Activated CD4-positive, alpha-beta memory T cell treated with anti-CD3 and anti-CD28 coated beads for 36 hours (primary cell): ENCODE results near the gene FABP1. TPM values are rescaled to one million over a fixed set of nuclear protein-coding genes. Genes with fewer than 3 reads are reported as not detected.

Experiments used
- CTCF ChIA-PET: fragments of 350-600 bp; sonication (Branson Sonifier 250); formaldehyde crosslinking; loops from one replicate; lab custom pipeline; 2021; ENCODE audit warnings: antibody characterized with exemption, inconsistent platforms; lab: Charles Lee
- POLR2A ChIA-PET: fragments of 350-600 bp; sonication (Branson Sonifier 250); formaldehyde crosslinking; loops from one replicate; lab custom pipeline; 2021; ENCODE audit warnings: antibody characterized with exemption; lab: Charles Lee
- DNase-seq: peaks from one replicate; pipeline ENCODE4 v3.0.0-alpha.2; 2020
- H3K27ac Mint-ChIP-seq: one replicate; pipeline ENCODE4 v1.8.0; 2021; ENCODE audit warnings: mixed read lengths
- H3K27me3 Mint-ChIP-seq: one replicate; pipeline ENCODE4 v1.8.0; 2021; ENCODE audit warnings: mixed read lengths
- H3K36me3 Mint-ChIP-seq: one replicate; pipeline ENCODE4 v1.8.0; 2021; ENCODE audit warnings: mixed read lengths
- H3K4me1 Mint-ChIP-seq: one replicate; pipeline ENCODE4 v1.8.0; 2021; ENCODE audit warnings: low read depth, mixed read lengths
- H3K4me3 Mint-ChIP-seq: one replicate; pipeline ENCODE4 v1.8.0; 2021; ENCODE audit warnings: mild to moderate bottlenecking, mixed read lengths
- H3K9me3 Mint-ChIP-seq: one replicate; pipeline ENCODE4 v1.8.0; 2021; ENCODE audit warnings: mixed read lengths
- intact Hi-C: fragments of 100-400 bp; cut with micrococcal nuclease; formaldehyde crosslinking; loops from one replicate; pipeline ENCODE4 v1.15.1; 2023
- total RNA-seq, 2 experiments: library from RNA; stranded (reverse); gene quantifications; one replicate each; pipeline ENCODE4 v1.2.3, GENCODE V29; 2021

The FABP1 gene
- total RNA-seq, 2 experiments from 2014 or later: not detected

DNA sequence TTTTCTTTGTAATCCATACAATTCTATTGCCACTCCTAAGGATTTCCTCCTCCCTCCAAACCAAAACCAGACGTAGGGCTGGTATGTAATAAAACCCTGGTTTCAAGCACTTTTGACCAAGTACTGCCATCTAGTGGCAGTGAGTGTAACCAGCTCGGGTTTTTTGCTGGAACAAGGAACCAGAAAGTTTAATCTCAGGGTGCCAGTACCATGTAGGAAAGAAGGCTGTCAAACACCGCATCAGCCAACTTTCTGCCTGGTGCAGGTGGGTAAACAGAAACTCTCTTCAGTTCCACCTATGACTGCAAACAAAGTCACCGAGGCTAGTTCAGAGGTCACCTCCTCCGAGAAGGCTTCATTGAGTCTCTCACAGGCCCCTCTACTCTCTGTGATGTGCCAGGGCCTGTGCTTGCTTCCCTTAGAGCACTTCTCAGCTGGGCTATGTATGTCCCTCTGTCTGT lies 32.1 kb upstream of the FABP1 start:
- DNase-seq: peak; percentile 53
- Mint-ChIP-seq H3K4me1 (no peaks in the 10 kb centered on the region), H3K36me3 (no peaks in the 10 kb centered on the region), H3K27ac (no peak overlapping the region), H3K9me3 (no peaks in the 10 kb centered on the region), H3K27me3 (no peaks in the 10 kb centered on the region), H3K4me3 (no peak overlapping the region)
- CTCF ChIA-PET: interaction anchor here (0.5 to 8.9 kb wide), 17 partner anchors 8 to 158 kb away, joined by 3 to 215 read pairs (median 4); no protein-coding TSS in a partner anchor
- intact Hi-C loops: loop anchor here (1.0 kb wide), 1 partner anchor 100 kb away; no protein-coding TSS in a partner anchor
- POLR2A ChIA-PET: interaction anchor here (0.7 to 1.0 kb wide), 2 partner anchors 93 to 143 kb away, joined by 3 to 5 read pairs; partner anchors contain the start of genes RNU2-63P and SMYD1

DNA sequence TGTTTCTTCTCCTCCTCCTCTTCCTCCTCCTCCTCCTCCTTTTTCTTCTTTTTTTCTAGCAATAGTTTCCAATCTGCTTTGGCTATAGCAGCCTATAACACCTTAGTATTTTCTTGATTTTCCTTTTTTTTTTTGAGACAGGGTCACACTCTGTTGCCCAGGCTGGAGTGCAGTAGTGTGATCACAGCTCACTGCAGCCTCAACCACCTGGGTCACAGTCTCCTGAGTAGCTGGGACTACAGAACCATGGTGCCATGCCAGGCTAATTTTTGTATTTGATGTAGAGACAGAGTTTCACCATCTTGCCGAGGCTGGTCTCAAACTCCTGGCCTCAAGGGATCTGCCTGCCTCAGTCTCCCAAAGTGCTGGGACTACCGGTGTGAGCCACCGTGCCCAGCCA lies 31.6 kb upstream of the FABP1 start:
- CTCF ChIA-PET: interaction anchor here (0.8 to 8.9 kb wide), 12 partner anchors 9 to 157 kb away, joined by 3 to 215 read pairs (median 4); no protein-coding TSS in a partner anchor
- no peaks in the 10 kb centered on the region for H3K36me3 Mint-ChIP-seq
- H3K4me3 Mint-ChIP-seq: no peak overlapping the region
- intact Hi-C loops: no loop called here
- POLR2A ChIA-PET: interaction anchor here (0.5 to 1.0 kb wide), 3 partner anchors 11 to 143 kb away, joined by 3 to 5 read pairs (median 3); partner anchors contain the start of genes RNU2-63P, SMYD1 and THNSL2
- no peak for DNase-seq
- H3K27me3 Mint-ChIP-seq: no peaks in the 10 kb centered on the region
- H3K27ac Mint-ChIP-seq: no peak overlapping the region
- no peaks in the 10 kb centered on the region for H3K4me1 Mint-ChIP-seq
- no peaks in the 10 kb centered on the region for H3K9me3 Mint-ChIP-seq

DNA sequence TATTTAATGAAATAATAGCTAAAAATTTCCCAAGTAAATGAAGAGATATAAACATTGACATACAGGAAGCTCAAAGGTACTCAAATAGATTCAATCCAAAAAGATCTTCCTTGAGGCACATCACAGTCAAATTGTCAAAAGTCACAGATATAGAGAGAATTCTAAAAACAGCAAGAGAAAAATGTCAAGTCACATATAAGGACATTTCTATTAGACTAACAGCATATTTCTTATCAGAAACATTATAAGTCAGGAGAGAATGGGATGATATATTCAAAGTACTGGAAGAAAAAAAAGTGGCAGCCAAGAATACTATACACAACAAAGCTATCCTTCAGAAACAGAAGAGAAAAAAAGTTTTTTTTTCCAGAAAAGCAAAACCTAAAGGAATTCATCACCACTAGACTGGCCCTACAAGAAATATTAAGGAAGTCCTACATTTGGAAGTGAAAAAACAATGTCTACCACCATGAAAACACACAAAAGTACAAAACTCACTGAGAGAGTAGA lies 21.1 kb upstream of the FABP1 start:
- Mint-ChIP-seq H3K27ac (no peak overlapping the region), H3K9me3 (peaks cover 28% of the 10 kb centered on the region), H3K36me3 (peaks cover 11% of the 10 kb centered on the region), H3K4me3 (no peak overlapping the region), H3K27me3 (peaks cover 23% of the 10 kb centered on the region), H3K4me1 (no peaks in the 10 kb centered on the region)
- ChIA-PET POLR2A (no interaction called here), CTCF (interaction anchor here (2.1 kb wide), 1 partner anchor 89 kb away, joined by 4 read pairs; no protein-coding TSS in a partner anchor)
- intact Hi-C loops: no loop called here
- DNase-seq: no peak

DNA sequence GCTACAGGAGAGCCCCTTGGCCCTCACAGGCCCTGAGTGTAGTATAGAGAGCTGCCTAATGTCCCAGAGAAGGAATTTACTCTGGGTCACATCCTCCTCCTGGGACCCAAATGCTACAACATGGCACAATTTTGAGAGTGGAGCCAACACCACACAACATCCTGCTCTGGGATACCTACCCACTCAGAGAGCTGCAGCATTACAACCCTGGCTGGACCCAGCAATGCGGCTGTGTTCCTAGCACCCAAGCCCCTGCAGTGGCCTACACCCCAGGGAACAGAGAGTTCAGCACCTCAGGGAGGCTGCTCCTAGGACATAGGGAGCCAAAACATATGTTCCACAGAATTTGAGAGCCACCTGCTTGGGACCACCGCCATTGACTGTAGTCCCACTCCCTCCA lies 19.3 kb upstream of the FABP1 start:
- intact Hi-C loops: no loop called here
- H3K9me3 Mint-ChIP-seq: peaks cover 17% of the 10 kb centered on the region
- ChIA-PET CTCF (interaction anchor here (1.0 kb wide), 1 partner anchor 87 kb away, joined by 3 read pairs; no protein-coding TSS in a partner anchor), POLR2A (no interaction called here)
- peaks cover 5% of the 10 kb centered on the region for H3K36me3 Mint-ChIP-seq
- peaks cover 30% of the 10 kb centered on the region for H3K27me3 Mint-ChIP-seq
- no peak overlapping the region for H3K4me3 Mint-ChIP-seq
- H3K27ac Mint-ChIP-seq: no peak overlapping the region
- no peak for DNase-seq
- no peaks in the 10 kb centered on the region for H3K4me1 Mint-ChIP-seq

DNA sequence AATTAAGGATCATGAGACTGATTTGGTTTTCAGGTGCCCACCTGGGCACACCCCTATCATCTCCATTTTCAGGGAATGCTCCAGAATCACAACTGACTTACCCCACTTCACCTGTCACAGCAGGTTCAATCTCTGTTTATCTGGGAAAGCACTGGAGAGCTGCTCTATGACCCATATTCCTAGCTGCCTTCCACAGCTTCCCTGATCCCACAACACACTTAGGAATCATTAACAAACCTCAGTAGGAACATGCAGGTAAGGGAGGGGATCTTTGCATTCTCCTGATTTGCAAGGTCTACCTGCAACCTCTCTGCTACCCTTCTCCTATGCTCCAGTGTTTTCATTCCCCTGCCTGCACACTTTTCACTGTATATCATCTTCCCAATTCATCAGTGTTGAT lies 18.7 kb upstream of the FABP1 start:
- no peak for DNase-seq
- Mint-ChIP-seq H3K36me3 (peaks cover 5% of the 10 kb centered on the region), H3K27me3 (peaks cover 31% of the 10 kb centered on the region), H3K4me1 (no peaks in the 10 kb centered on the region), H3K4me3 (no peak overlapping the region), H3K27ac (no peak overlapping the region), H3K9me3 (peaks cover 19% of the 10 kb centered on the region)
- POLR2A ChIA-PET: no interaction called here
- intact Hi-C loops: no loop called here
- CTCF ChIA-PET: interaction anchor here (1.0 kb wide), 1 partner anchor 87 kb away, joined by 3 read pairs; no protein-coding TSS in a partner anchor

DNA sequence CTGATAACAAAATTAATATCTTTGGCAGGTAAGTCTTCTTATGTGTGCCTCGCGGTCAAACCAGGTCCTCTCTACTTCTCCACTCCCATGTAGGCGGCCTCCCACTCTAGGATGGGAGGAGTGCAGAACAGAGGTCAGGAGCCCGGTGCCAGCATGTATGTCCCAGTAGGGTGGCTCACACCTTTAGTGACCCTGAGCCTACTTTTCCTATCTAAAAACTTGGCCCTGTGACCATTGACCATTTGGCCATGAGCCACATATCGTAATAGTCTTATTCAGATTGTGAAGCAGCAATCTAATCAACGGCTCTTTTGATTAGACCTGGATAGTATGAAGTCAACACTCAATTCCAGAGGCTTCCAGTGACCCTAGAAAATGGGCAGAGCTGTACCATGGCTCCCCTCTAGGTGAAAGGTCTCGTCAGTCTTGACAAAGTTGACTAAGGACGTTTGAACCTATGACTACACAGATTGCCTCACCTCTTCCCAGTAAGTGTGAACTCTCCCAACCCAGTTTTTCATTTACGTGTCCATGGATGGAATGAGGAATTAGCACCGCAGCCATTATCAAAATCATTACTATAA lies 17.1 kb upstream of the FABP1 start:
- Mint-ChIP-seq H3K4me3 (no peak overlapping the region), H3K27ac (no peak overlapping the region), H3K27me3 (peaks cover 33% of the 10 kb centered on the region), H3K9me3 (peaks cover 20% of the 10 kb centered on the region), H3K4me1 (no peaks in the 10 kb centered on the region), H3K36me3 (peaks cover 5% of the 10 kb centered on the region)
- ChIA-PET CTCF (no interaction called here), POLR2A (no interaction called here)
- DNase-seq: no peak
- intact Hi-C loops: no loop called here

DNA sequence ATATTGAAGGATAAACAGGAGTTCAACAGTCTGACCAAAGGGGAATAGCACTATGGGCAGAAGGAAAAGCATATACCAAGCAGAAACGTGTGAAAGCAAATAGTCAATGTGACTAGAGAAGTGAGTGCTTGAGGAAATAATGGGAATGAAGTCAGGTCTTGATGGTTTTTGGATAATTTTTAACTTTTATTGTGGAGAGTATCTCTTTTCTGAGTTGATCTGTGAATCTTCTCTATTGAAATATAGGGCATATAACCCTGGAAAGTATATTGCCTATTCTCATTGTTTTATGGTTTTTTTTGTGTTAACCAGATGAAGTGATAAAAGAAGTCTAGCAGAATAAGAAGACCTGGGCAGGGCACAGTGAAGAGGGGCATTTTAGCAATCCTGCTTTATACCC lies 16.4 kb upstream of the FABP1 start:
- CTCF ChIA-PET: no interaction called here
- POLR2A ChIA-PET: no interaction called here
- Mint-ChIP-seq H3K27ac (no peak overlapping the region), H3K4me3 (no peak overlapping the region), H3K9me3 (peaks cover 17% of the 10 kb centered on the region), H3K27me3 (peaks cover 36% of the 10 kb centered on the region), H3K36me3 (peaks cover 4% of the 10 kb centered on the region), H3K4me1 (no peaks in the 10 kb centered on the region)
- no peak for DNase-seq
- intact Hi-C loops: no loop called here

- H3K4me3 Mint-ChIP-seq: no peak overlapping the region
- no peak overlapping the region for H3K27ac Mint-ChIP-seq
- no peaks in the 10 kb centered on the region for H3K36me3 Mint-ChIP-seq
- ChIA-PET CTCF (interaction anchor here (0.7 to 0.9 kb wide), 2 partner anchors 18 to 82 kb away, joined by 3 read pairs; no protein-coding TSS in a partner anchor), POLR2A (no interaction called here)
- H3K27me3 Mint-ChIP-seq: peaks cover 41% of the 10 kb centered on the region
- no peak for DNase-seq
- H3K9me3 Mint-ChIP-seq: peaks cover 7% of the 10 kb centered on the region
- no peaks in the 10 kb centered on the region for H3K4me1 Mint-ChIP-seq
- intact Hi-C loops: no loop called here
These were observed 14.1 kb upstream of the FABP1 start for GRCh38 chr2:88141952-88142351.

DNA sequence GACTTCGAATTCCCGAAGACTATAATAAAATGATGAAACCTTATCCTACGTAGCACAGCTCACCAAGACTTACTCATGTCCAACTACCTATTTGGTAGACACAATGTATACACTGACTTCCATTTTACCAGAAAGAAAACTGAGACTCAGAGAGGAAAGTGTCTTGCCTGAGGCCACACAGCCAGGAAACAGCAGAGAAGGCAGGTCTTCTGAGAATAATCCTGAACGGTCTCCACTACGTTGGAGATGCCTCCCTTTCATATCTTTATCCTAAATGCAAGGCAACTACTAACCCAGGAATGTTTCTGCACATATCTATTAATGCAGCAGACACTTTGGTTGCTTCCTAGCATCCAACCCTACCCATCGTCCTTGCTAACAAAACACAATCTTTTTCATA lies 11.9 kb upstream of the FABP1 start:
- DNase-seq: no peak
- no peak overlapping the region for H3K27ac Mint-ChIP-seq
- no peaks in the 10 kb centered on the region for H3K36me3 Mint-ChIP-seq
- H3K9me3 Mint-ChIP-seq: peaks cover 7% of the 10 kb centered on the region
- ChIA-PET CTCF (no interaction called here), POLR2A (no interaction called here)
- intact Hi-C loops: no loop called here
- H3K4me1 Mint-ChIP-seq: no peaks in the 10 kb centered on the region
- peaks cover 39% of the 10 kb centered on the region for H3K27me3 Mint-ChIP-seq
- H3K4me3 Mint-ChIP-seq: no peak overlapping the region

DNA sequence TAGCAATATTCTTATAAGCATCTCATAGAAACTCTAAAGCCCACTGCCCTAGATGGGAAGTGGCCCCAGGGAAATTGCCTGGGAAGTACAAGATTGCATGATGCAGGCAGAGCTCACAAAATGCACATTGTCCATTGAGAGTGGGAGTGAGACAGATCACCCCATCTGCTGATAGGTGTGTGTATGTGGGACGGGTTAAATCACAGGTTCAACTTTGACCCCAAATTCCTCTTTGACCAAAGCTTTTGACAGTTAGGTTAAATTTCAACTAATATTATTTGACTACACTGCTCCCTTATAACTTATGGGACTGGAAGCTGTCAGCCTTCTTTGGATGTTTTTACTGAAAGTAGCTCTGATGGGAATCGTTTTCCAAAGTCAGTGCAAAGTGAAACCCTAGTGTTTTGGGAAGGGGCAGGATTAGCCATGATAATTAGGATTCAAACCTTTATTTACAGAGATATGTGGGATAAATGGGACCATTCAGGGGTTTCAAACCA lies 11.4 kb upstream of the FABP1 start:
- Mint-ChIP-seq H3K36me3 (no peaks in the 10 kb centered on the region), H3K4me3 (no peak overlapping the region), H3K27me3 (peaks cover 36% of the 10 kb centered on the region), H3K27ac (no peak overlapping the region), H3K4me1 (no peaks in the 10 kb centered on the region), H3K9me3 (peaks cover 7% of the 10 kb centered on the region)
- intact Hi-C loops: no loop called here
- no peak for DNase-seq
- POLR2A ChIA-PET: no interaction called here
- CTCF ChIA-PET: no interaction called here

GRCh38 chr2:88137833-88138232 lies 10.0 kb upstream of the FABP1 start:
- Mint-ChIP-seq H3K4me1 (no peaks in the 10 kb centered on the region), H3K36me3 (no peaks in the 10 kb centered on the region), H3K9me3 (peaks cover 7% of the 10 kb centered on the region), H3K27ac (no peak overlapping the region), H3K4me3 (no peak overlapping the region), H3K27me3 (peaks cover 26% of the 10 kb centered on the region)
- no peak for DNase-seq
- intact Hi-C loops: no loop called here
- ChIA-PET CTCF (no interaction called here), POLR2A (no interaction called here)

DNA sequence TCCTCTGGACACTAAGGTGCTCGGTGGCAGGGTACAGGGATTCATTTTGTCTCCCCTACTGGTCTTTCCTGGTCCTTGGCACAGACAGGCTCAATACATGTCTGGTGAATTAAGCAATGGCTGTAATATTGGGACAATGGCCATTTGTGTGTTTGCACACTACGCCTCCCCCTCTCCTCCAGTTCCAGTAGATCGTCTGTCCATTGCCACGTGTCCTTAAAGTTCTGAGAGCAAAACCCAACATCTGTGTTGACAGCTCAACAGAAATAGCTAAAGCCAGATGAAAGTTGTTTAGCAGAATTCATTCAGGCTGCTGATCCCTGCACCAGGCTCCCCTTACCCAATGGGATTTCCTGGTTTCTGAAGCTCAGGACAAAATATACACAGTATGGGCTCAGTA lies 9.0 kb upstream of the FABP1 start:
- intact Hi-C loops: no loop called here
- no peak overlapping the region for H3K4me3 Mint-ChIP-seq
- H3K4me1 Mint-ChIP-seq: no peaks in the 10 kb centered on the region
- H3K27me3 Mint-ChIP-seq: peaks cover 26% of the 10 kb centered on the region
- DNase-seq: no peak
- CTCF ChIA-PET: no interaction called here
- H3K27ac Mint-ChIP-seq: no peak overlapping the region
- no peaks in the 10 kb centered on the region for H3K36me3 Mint-ChIP-seq
- peaks cover 4% of the 10 kb centered on the region for H3K9me3 Mint-ChIP-seq
- POLR2A ChIA-PET: no interaction called here
